ENCODE measurements around the gene EXD2.
"Not testable (repeated sequence)": the region's sequence is repeated elsewhere in the genome, so short reads cannot be mapped to it uniquely, and the experiment has no call there.

Gene EXD2

GRCh38 chr14:69284170-69284569 lies 92.9 kb downstream of the EXD2 start:
- DNase-seq, result no peak

GRCh38 chr14:69285661-69286255 lies 94.5 kb downstream of the EXD2 start:
- DNase-seq, result no peak

DNA sequence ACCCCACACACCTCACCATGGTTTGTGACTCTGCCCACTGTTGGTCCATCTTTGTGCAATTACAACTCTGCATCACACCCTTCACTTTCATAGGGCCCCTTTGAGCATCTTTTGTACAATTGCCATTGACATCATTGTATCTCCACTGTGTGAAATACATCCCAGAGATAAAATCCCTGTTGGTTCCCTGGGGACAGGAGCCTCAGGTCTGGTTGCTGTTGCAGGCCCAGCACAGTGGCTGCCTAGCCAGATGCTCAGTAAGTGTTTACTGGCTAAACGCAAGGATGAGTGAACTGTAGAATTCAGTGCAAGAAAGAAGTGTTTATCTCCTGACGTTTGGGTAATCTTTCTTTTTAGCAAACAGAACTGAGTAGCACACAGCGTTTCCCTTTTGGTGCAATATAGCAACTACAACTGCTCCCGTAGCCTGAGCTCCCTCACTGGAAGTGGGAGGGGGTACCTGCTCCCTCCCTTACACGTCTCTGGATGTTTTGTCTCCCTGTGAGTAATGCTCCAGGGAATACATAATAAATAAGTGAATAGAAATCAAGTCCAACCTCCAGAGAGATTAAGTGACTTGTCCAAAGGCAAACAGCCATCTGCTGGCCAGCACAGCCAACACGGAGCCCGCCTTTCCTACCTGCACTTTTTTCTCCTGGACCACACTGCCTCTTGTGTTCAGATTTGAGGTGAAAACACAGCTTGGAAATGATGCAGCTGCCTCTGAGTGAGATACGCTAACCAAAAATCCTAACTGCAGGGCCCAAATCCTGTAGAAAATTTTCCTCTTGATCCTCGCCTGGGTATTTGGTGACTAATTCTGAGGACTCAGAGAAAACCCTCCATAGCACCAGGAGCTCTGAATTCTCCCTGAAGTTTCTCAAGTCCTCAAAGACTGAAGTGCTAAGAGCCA lies 96.1 kb downstream of the EXD2 start:
- DNase-seq, result no peak

- DNase-seq, result no peak
These were observed 96.9 kb downstream of the EXD2 start for GRCh38 chr14:69288011-69288771.

DNA sequence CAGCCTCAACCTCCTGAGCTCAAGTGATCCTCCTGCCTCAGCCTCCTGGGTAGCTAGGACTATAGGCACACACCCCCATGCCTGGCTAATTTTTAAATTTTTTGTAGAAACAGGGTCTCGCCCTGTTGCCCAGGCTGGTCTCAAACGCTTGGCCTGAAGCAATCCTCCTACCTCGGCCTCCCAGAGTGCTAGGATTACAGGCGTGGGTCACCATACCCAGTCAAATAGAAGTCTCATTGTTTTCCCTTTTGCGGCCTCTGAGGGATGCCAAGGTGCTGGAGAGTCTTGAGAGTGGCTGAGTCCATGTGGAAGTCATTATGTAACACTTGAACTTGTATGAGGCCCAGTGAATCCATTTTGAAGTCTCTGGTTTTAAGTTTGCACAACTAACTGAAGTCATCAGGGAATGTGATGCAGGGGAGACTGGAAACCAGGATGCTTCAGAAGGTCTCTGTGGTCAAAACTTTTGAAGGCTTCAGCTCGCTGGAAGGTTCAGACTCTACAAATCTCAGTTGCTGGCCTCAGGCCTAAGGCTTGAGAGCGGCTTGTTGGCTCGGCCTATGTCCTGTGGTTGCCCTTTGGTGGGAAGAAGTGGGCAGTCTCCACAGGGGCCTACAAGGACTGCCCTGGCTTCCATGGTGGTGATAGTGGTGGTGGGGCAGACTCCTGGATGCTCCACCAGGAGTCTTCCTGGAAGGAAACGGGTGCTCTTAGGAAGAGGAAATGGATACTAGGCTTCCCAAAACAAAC lies 97.8 kb downstream of the EXD2 start:
- no peak for DNase-seq

- no peak for DNase-seq
These were observed 98.7 kb downstream of the EXD2 start for GRCh38 chr14:69289811-69290520.

DNA sequence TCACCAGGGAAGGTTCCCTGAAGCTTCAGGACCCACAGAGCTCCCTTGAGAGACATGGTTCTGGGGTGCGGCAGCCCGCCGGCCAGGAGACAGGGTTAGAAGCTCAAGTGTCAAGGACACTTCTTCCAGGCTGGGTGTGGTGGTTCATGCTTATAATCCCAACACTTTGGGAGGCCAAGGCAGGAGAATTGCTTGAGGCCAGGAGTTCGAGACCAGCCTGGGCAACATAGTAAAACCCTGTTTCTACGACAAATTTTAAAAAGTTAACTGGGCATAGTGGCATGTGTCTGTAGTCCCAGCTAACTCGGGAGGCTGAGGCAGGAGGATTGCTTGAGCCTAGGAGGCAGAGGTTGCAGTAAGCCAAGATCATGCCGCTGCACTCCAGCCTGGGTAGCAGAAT lies 99.6 kb downstream of the EXD2 start:
- DNase-seq, result not testable (repeated sequence)

DNA sequence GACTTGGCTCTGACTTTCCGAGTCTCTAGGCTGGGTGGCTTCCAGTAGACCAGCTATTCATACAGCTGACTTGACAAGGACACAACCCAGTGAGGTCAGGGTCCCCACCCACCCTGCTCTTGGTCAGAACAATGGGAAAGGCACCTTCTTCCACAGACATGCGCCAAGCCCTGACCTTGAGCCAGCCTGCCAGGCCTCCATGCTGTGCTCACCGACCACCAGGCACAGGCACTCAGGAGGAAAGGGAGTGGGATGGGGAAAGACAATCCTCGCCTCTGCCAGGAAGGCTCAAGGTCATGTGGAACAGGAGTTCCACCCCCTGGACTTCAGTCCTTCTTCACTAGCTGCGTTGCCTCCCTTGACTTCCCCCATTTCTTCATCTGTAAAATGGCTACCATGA lies 100.1 kb downstream of the EXD2 start:
- no peak for DNase-seq

- no peak for DNase-seq
These were observed 100.7 kb downstream of the EXD2 start for GRCh38 chr14:69291891-69292561.
